Prostate gland (tissue), 2 donors: Measurements from ENCODE around the gene RAB40C.

Experiments used
- CTCF ChIP-seq, 4 experiments: fragments of 200-600 bp in 2 of 4; fragments of 450-650 bp in 2 of 4; sonication (generic) in 2 of 4; IDR thresholded peaks; 1 replicate in 3 of 4; 2 replicates in 1 of 4; pipeline ENCODE4 v1.5.1; 2016 to 2019; ENCODE audit warnings: antibody characterized with exemption in 4 of 4, mild to moderate bottlenecking in 2 of 4, moderate library complexity in 2 of 4
- POLR2A ChIP-seq: fragments of 450-650 bp; IDR thresholded peaks from one replicate; pipeline ENCODE4 v1.6.1; 2016; ENCODE audit warnings: antibody characterized with exemption, mild to moderate bottlenecking

DNA sequence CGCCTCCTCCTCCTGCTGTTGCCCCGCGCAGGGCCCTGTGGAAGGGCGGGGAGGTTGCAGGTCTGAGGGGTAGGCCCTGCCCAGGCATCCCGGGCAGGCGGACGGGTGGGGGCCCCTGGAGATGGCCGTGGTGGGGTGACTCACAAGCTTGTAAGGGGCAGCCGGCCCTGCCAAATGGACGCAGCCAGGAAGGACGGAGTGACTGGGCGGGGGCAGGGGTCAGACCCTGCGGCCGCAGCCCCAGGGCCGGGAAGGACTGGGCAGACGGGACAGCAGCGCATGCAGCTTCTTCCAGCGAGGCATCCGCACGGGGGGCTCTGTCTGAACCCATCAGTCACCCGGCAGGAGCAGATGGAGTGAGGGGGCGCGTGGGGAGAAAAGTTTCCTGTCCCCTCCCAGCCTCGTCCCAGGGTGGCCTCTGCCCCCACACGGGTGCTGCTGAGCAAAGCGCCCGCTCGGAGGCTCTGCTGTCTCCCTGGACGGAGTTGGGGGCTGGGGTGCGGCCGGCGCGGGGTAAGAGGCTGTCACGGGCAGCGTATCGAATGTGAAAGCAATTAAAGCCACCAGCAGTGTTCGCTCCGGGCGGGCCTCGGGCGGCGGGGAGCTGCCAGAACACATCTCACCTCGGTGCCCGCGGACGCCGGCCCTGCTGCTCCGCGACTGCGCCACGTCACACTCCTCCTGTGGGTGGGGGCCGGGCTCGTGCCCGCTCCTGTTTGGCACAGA is 35.1 kb upstream of the RAB40C start:
- no peak for TF ChIP-seq CTCF (IDR thresholded peaks at IDR 0.05)
- TF ChIP-seq POLR2A, result no peak
